B cell (primary cell): ENCODE data around the gene ATAD3B. TPM values are rescaled to one million over a fixed set of nuclear protein-coding genes. Genes with fewer than 3 reads are reported as not detected.

Experiments used
- ATAC-seq: fragments of 200-7000 bp; cut with Tn5 transposase; one replicate; pipeline ENCODE4 v1.10.0; 2021; ENCODE audit warnings: low read depth, mild to moderate bottlenecking, moderate number of reproducible peaks, moderate library complexity
- CTCF ChIA-PET: fragments of 350-600 bp; sonication (Branson Sonifier 250); formaldehyde crosslinking; loops from one replicate; lab custom pipeline; 2021; ENCODE audit warnings: antibody characterized with exemption, inconsistent platforms; lab: Charles Lee
- POLR2A ChIA-PET: fragments of 350-600 bp; sonication (Branson Sonifier 250); formaldehyde crosslinking; loops from one replicate; lab custom pipeline; 2021; ENCODE audit warnings: antibody characterized with exemption; lab: Charles Lee
- DNase-seq: peaks from one replicate; pipeline ENCODE4 v3.0.0; 2013
- H2AFZ ChIP-seq: 2 replicates; pipeline ENCODE4 v1.6.1; 2012; ENCODE audit warnings: mild to moderate bottlenecking, low read depth, low read length; ENCODE audit not compliant: insufficient read depth, poor library complexity, severe bottlenecking
- H3K27ac ChIP-seq, 2 donors: 1 replicate in 1 of 2; 2 replicates in 1 of 2; pipeline ENCODE4 v1.5.1; 2012 to 2013; ENCODE audit warnings: low read length in 2 of 2, mild to moderate bottlenecking in 2 of 2, moderate library complexity in 1 of 2
- H3K27me3 ChIP-seq, 4 experiments: fragments of 200-600 bp in 1 of 4; sonication (generic) in 1 of 4; replicated peaks in 1 of 4; 1 replicate in 2 of 4; 2 replicates in 2 of 4; pipeline versions ENCODE4 v1.6.1 to v1.7.0; 2013 to 2016; ENCODE audit warnings: low read length in 3 of 4, mild to moderate bottlenecking in 2 of 4, mixed read lengths in 1 of 4, moderate library complexity in 1 of 4; ENCODE audit not compliant: insufficient read depth in 4 of 4, control insufficient read depth in 3 of 4; ENCODE audit errors: control extremely low read depth in 1 of 4
- H3K36me3 ChIP-seq, 2 experiments: replicated peaks in 1 of 2; 1 replicate in 1 of 2; 2 replicates in 1 of 2; pipeline versions ENCODE4 v1.6.1 to v1.7.1; 2013; ENCODE audit warnings: low read length in 1 of 2; ENCODE audit not compliant: insufficient read depth in 2 of 2, control insufficient read depth in 1 of 2; ENCODE audit errors: control extremely low read depth in 1 of 2, extremely low read depth in 1 of 2
- H3K4me1 ChIP-seq, 2 donors: fragments of 200-600 bp in 1 of 2; sonication (generic) in 1 of 2; 1 replicate in 1 of 2; 2 replicates in 1 of 2; pipeline versions ENCODE4 v1.5.1 to v1.6.1; 2013 to 2017; ENCODE audit warnings: low read length in 2 of 2; ENCODE audit not compliant: control insufficient read depth in 2 of 2, insufficient read depth in 2 of 2
- H3K4me2 ChIP-seq: replicated peaks from 2 replicates; pipeline ENCODE3; 2012; ENCODE audit warnings: mild to moderate bottlenecking, low read depth, low read length; ENCODE audit not compliant: poor library complexity, severe bottlenecking
- H3K4me3 ChIP-seq, 5 experiments: fragments of 200-600 bp in 1 of 5; sonication (generic) in 1 of 5; 1 replicate in 3 of 5; 2 replicates in 2 of 5; pipeline versions ENCODE4 v1.5.1 to v1.7.0; 2011 to 2016; ENCODE audit warnings: low read length in 4 of 5, mild to moderate bottlenecking in 4 of 5, low read depth in 2 of 5, control low read depth in 1 of 5, moderate library complexity in 1 of 5; ENCODE audit not compliant: insufficient read depth in 1 of 5; ENCODE audit errors: control extremely low read depth in 1 of 5, extremely low read depth in 1 of 5
- H3K79me2 ChIP-seq: fragments of 200-600 bp; sonication (generic); one replicate; pipeline ENCODE4 v1.6.0; 2016; ENCODE audit warnings: low read length; ENCODE audit not compliant: control insufficient read depth, insufficient read depth
- H3K9ac ChIP-seq: fragments of 200-600 bp; sonication (generic); 2 replicates; pipeline ENCODE4 v1.6.1; 2017; ENCODE audit warnings: mild to moderate bottlenecking, low read length, moderate library complexity
- H3K9me3 ChIP-seq, 3 donors: one replicate each; pipeline versions ENCODE4 v1.6.1 to v1.7.1; 2013; ENCODE audit warnings: low read length in 2 of 3; ENCODE audit not compliant: control insufficient read depth in 2 of 3, insufficient read depth in 1 of 3; ENCODE audit errors: control extremely low read depth in 1 of 3
- H4K20me1 ChIP-seq: 2 replicates; pipeline ENCODE4 v1.6.0; 2012; ENCODE audit warnings: mild to moderate bottlenecking, low read length; ENCODE audit not compliant: insufficient read depth, control insufficient read depth, poor library complexity, severe bottlenecking
- H3K27ac Mint-ChIP-seq: one replicate; pipeline ENCODE4 v1.8.0; 2021; ENCODE audit warnings: mixed read lengths
- H3K27me3 Mint-ChIP-seq: one replicate; pipeline ENCODE4 v1.8.0; 2021; ENCODE audit warnings: mixed read lengths
- H3K4me1 Mint-ChIP-seq: one replicate; pipeline ENCODE4 v1.8.0; 2021; ENCODE audit warnings: mixed read lengths
- H3K4me3 Mint-ChIP-seq: one replicate; pipeline ENCODE4 v1.8.0; 2021; ENCODE audit warnings: mixed read lengths
- H3K9me3 Mint-ChIP-seq: one replicate; pipeline ENCODE4 v1.8.0; 2022; ENCODE audit warnings: mixed read lengths; ENCODE audit not compliant: insufficient read depth
- CTCF ChIP-seq: fragments of 200-600 bp; IDR thresholded peaks from one replicate; pipeline ENCODE4 v1.8.0; 2022; ENCODE audit warnings: antibody characterized with exemption, mild to moderate bottlenecking
- EZH2 ChIP-seq: IDR thresholded peaks from 2 replicates; pipeline ENCODE4 v1.6.1; 2012; ENCODE audit warnings: borderline replicate concordance, low read depth, mild to moderate bottlenecking, moderate library complexity, low read length; ENCODE audit not compliant: insufficient read depth, poor library complexity, severe bottlenecking
- WGBS: methylation state at CpG from one replicate; pipeline ENCODE4 v1.1.5; 2013; ENCODE audit warnings: missing lambda C conversion rate; ENCODE audit not compliant: insufficient coverage; 5-methylcytosine and 5-hydroxymethylcytosine counted together
- intact Hi-C: fragments of 100-400 bp; cut with micrococcal nuclease; formaldehyde crosslinking; loops from one replicate; pipeline ENCODE4 v1.10.0; 2022
- polyA plus RNA-seq: library from polyadenylated mRNA; depleted of rRNA; stranded (reverse); fragments of >200 nt; gene quantifications from 2 replicates; pipeline ENCODE4 v1.2.3, GENCODE V29; 2012
- total RNA-seq, 2 donors: library from RNA; stranded (reverse); fragments of 120-200 nt in 1 of 2; gene quantifications; 1 replicate in 1 of 2; 2 replicates in 1 of 2; pipeline versions ENCODE4 v1.2.3 to v1.2.4, GENCODE V29; 2013 to 2022

ATAD3B gene
- total and polyA plus RNA-seq, 2 donors (not counting 1 experiment from before 2014, with no cell fraction given), result 50.9 to 51.5 TPM

GRCh38 chr1:1438531-1439381 is 32.8 kb upstream of the ATAD3B start:
- POLR2A ChIA-PET, result interaction anchor here (1.4 kb wide), 1 partner anchor 13 kb away, joined by 3 read pairs; a partner anchor contains a TSS
- H3K79me2 ChIP-seq, result no peaks in the 10 kb centered on the region
- Mint-ChIP-seq H3K27me3 (peaks cover 22% of the 10 kb centered on the region), H3K27ac (no peak overlapping the region), H3K4me1 (peaks cover 15% of the 10 kb centered on the region), H3K4me3 (no peak overlapping the region), H3K9me3 (no peaks in the 10 kb centered on the region)
- peaks cover 29 to 36% of the 10 kb centered on the region in 2 donors for H3K4me1 ChIP-seq
- TF ChIP-seq CTCF (no peak), EZH2 (no peak)
- H3K4me3 ChIP-seq, result no peak overlapping the region
- WGBS, result 94% methylated on average over 45 of the region's 45 CpGs
- intact Hi-C loops, result no loop called here
- no peaks in the 10 kb centered on the region for H4K20me1 ChIP-seq
- CTCF ChIA-PET, result no interaction called here
- no peak overlapping the region for H3K27ac ChIP-seq
- H3K4me2 ChIP-seq, result no peak overlapping the region
- H2AFZ ChIP-seq, result no peak overlapping the region
- H3K9ac ChIP-seq, result no peak overlapping the region
- peaks cover 0 to 23% (median 0%) of the 10 kb centered on the region in 3 donors for H3K9me3 ChIP-seq
- DNase-seq (peak; percentile 13), ATAC-seq (no peak)
- peaks cover 0 to 55% (median 28%) of the 10 kb centered on the region in 4 experiments for H3K27me3 ChIP-seq
- no peaks in the 10 kb centered on the region for H3K36me3 ChIP-seq
